ENCODE results near the gene INTS14.
A peak's percentile ranks its signal among the peaks of the same experiment; 100 is the strongest.
"Not testable (repeated sequence)": the region's sequence is repeated elsewhere in the genome, so short reads cannot be mapped to it uniquely, and the experiment has no call there.

The INTS14 gene

GRCh38 chr15:65619626-65620290 is 8.8 kb upstream of the INTS14 start:
- no peak overlapping the region for H3K27ac ChIP-seq
- TF ChIP-seq ZFX (IDR thresholded peaks at IDR 0.05; ENCODE audit: borderline replicate concordance), result no peak
- no peak for TF ChIP-seq CTCF (IDR thresholded peaks at IDR 0.05)

GRCh38 chr15:65618560-65619109 is 7.7 kb upstream of the INTS14 start:
- TF ChIP-seq CTCF (IDR thresholded peaks at IDR 0.05) (no peak), ZFX (IDR thresholded peaks at IDR 0.05; ENCODE audit: borderline replicate concordance) (no peak)
- H3K27ac ChIP-seq, result no peak overlapping the region

GRCh38 chr15:65615887-65616286 is 5.0 kb upstream of the INTS14 start:
- H3K27ac ChIP-seq, result not testable (repeated sequence)

- no peak for TF ChIP-seq ZFX (IDR thresholded peaks at IDR 0.05; ENCODE audit: borderline replicate concordance)
- no peak for TF ChIP-seq CTCF (IDR thresholded peaks at IDR 0.05)
- no peak overlapping the region for H3K27ac ChIP-seq
Measured at GRCh38 chr15:65612949-65613744, 2.2 kb upstream of the INTS14 start.

GRCh38 chr15:65612616-65612946 is 1.6 kb upstream of the INTS14 start:
- TF ChIP-seq ZFX (IDR thresholded peaks at IDR 0.05; ENCODE audit: borderline replicate concordance) (no peak), CTCF (IDR thresholded peaks at IDR 0.05) (no peak)
- H3K27ac ChIP-seq, result no peak overlapping the region

GRCh38 chr15:65611888-65612615 is 1.1 kb upstream of the INTS14 start:
- peak overlapping the region; percentile 64 for H3K27ac ChIP-seq
- TF ChIP-seq CTCF (IDR thresholded peaks at IDR 0.05) (no peak), ZFX (IDR thresholded peaks at IDR 0.05; ENCODE audit: borderline replicate concordance) (no peak)

- H3K27ac ChIP-seq, result no peak overlapping the region
- TF ChIP-seq CTCF (IDR thresholded peaks at IDR 0.05) (no peak), ZFX (IDR thresholded peaks at IDR 0.05; ENCODE audit: borderline replicate concordance) (no peak)
Measured at GRCh38 chr15:65603559-65603958, 7.4 kb downstream of the INTS14 start.

Data from 22Rv1 (cell line).